Fibroblast of lung (primary cell): ENCODE measurements around the gene BCL11A.

Experiments
- CTCF ChIP-seq, 2 donors: IDR thresholded peaks in 1 of 2; conservative IDR thresholded peaks in 1 of 2; 1 replicate in 1 of 2; 2 replicates in 1 of 2; pipeline ENCODE4 v1.5.1; 2011 to 2012; ENCODE audit warnings: low read length in 2 of 2, control low read depth in 1 of 2, inconsistent platforms in 1 of 2, low read depth in 1 of 2, mild to moderate bottlenecking in 1 of 2
- EZH2 ChIP-seq: IDR thresholded peaks from 2 replicates; pipeline ENCODE4 v1.5.1; 2012; ENCODE audit warnings: low read length, control low read depth, mild to moderate bottlenecking; ENCODE audit errors: missing control alignments

- TF ChIP-seq CTCF (conservative IDR thresholded peaks at IDR 0.05 in 1 of 2, IDR thresholded peaks at IDR 0.05 in 1 of 2; ENCODE audit: low read depth in 1 of 2, low read length in 2 of 2) (no peak), EZH2 (no peak)
Observed at GRCh38 chr2:60512641-60513040, 40.8 kb downstream of the BCL11A start.
